ENCODE data around the gene PTH1R.

DNA sequence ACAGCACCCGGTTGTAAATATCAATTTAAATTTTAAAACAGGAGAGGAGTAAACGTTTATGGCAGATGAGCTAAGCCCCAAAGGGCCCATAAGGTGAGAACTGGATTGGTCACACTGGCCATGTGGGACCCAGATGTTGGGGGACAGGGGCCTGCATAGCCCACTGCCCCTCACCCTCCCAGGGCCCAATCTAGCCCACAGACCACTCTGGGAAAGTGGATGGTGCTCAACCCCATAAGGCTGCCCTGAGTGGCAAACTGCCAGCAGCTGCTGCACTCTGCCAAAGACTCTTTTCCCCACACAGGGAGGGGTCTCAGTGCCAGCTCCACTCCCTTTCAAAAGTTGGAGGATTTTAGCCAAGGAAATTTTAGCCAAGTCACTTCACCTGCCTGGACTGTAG, 56.6 kb downstream of the PTH1R start:
- no peak for TF ChIP-seq EP300 (IDR thresholded peaks at IDR 0.05)
- TF ChIP-seq, protein P1, sequence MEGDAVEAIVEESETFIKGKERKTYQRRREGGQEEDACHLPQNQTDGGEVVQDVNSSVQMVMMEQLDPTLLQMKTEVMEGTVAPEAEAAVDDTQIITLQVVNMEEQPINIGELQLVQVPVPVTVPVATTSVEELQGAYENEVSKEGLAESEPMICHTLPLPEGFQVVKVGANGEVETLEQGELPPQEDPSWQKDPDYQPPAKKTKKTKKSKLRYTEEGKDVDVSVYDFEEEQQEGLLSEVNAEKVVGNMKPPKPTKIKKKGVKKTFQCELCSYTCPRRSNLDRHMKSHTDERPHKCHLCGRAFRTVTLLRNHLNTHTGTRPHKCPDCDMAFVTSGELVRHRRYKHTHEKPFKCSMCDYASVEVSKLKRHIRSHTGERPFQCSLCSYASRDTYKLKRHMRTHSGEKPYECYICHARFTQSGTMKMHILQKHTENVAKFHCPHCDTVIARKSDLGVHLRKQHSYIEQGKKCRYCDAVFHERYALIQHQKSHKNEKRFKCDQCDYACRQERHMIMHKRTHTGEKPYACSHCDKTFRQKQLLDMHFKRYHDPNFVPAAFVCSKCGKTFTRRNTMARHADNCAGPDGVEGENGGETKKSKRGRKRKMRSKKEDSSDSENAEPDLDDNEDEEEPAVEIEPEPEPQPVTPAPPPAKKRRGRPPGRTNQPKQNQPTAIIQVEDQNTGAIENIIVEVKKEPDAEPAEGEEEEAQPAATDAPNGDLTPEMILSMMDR (IDR thresholded peaks at IDR 0.05) = no peak
- TF ChIP-seq POLR2A (IDR thresholded peaks at IDR 0.05) = no peak
- no peak for TF ChIP-seq POLR2AphosphoS5 (IDR thresholded peaks at IDR 0.05)

Data from stomach (tissue), 4 donors.